Measurements from ENCODE around the gene SLC5A10.

DNA sequence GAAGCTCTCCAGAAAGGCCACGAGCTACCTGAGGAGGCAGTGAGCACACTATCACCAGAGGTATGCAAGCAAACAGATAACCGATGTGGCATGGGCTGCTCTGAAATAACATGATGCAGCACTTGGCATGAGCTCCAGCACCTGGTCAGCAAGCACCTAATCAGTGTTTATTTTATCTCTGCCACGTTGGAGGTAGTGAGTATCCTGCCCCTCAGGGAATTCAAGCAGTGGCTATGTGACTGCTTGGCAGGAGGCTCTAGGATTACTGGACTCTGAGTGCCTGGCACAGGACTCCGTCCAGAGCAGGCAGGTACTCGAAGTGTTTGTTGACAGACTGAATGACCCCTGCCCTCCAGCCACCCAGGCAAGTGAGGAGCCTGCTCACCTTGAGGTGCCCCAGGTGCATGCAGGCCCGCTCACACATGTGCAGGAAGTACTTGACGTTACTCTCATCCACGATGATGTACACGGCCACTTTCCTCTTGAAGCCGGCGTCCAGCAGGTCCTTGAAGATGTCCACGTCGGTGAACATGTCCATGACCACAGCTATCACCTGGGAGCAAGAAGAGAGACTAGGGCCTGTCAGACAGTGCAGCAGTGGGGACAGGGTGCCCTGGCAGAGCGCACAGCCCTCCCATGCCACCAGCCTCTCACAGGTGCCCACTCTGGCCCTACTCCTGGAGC lies 36.0 kb downstream of the SLC5A10 start:
- TF ChIP-seq, protein P1, sequence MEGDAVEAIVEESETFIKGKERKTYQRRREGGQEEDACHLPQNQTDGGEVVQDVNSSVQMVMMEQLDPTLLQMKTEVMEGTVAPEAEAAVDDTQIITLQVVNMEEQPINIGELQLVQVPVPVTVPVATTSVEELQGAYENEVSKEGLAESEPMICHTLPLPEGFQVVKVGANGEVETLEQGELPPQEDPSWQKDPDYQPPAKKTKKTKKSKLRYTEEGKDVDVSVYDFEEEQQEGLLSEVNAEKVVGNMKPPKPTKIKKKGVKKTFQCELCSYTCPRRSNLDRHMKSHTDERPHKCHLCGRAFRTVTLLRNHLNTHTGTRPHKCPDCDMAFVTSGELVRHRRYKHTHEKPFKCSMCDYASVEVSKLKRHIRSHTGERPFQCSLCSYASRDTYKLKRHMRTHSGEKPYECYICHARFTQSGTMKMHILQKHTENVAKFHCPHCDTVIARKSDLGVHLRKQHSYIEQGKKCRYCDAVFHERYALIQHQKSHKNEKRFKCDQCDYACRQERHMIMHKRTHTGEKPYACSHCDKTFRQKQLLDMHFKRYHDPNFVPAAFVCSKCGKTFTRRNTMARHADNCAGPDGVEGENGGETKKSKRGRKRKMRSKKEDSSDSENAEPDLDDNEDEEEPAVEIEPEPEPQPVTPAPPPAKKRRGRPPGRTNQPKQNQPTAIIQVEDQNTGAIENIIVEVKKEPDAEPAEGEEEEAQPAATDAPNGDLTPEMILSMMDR (IDR thresholded peaks at IDR 0.05; ENCODE audit: borderline replicate concordance, extremely low read depth, low read length, poor library complexity, severe bottlenecking) = no peak
- TF ChIP-seq EZH2 (IDR thresholded peaks at IDR 0.05; ENCODE audit: borderline replicate concordance, low read depth, low read length, severe bottlenecking) = no peak

Data from DND-41 (cell line).